ENCODE data around the gene CHRNB2. TPM values are rescaled to one million over a fixed set of nuclear protein-coding genes. Genes with fewer than 3 reads are reported as not detected.

CHRNB2 gene
- total and polyA plus RNA-seq, 2 of the 4 experiments (the other 2 are of a cell fraction): under 0.01 to 0.03 TPM

DNA sequence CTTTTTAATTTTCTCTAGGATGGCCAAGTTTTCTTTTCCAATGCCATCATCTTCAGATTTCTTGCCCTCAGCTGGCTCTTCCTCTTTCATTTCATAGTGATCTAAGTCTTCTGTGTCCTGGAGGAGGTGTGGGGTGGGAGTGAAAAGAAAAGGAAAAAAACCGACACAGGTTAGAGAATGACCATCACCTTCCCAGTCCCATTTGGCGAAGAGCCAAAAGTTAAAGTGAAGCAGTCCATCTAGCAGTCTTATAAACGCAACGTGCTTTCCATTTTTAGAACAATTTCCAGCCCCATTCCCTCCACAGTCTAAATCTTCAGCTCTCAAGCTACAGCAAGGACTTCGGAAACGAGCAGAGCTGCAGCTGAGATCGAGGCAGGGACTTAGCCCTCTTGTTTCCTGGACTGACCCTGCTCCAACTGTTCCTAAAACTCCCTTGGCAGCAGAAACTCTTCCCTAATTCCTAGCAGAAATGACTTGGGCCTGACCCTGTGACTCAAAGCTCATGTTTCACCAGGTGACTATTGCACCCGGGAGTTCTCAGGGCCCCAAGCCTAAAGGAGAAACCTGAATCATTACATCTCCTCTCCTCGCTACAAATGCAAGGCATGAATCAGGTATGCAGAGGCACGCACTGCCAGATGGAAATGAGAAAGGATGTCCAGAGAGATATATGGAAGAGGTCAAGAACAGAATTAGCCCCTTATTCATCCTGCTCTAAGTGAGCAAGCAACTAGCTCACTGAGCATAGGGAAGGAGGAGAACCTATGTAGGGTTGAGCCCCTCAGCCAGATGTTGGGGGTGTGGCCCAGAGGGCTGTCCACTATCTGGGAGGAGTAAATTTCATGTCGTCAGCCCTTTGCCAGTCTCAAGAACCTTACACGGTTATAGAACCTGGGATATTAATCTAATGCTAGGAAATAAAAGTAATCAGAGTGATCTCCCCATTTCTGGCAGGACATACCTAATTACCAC lies 14.2 kb upstream of the CHRNB2 start:
- H4K91ac ChIP-seq (ENCODE audit: insufficient read depth, low read depth, low read length): no peak overlapping the region
- H3K23ac ChIP-seq (ENCODE audit: low read depth, low read length): no peak overlapping the region
- no peak overlapping the region for H4K8ac ChIP-seq (ENCODE audit: low read depth in 2 of 2, low read length in 2 of 2)
- no peak overlapping the region; the same call in 1 of the 2 replicates for H3K14ac ChIP-seq (replicated peaks; ENCODE audit: low read depth, low read length)
- no peaks in the 10 kb centered on the region for H3K27me3 ChIP-seq (ENCODE audit: control insufficient read depth, insufficient read depth, low read length)
- H3K9me3 ChIP-seq (ENCODE audit: control insufficient read depth, insufficient read depth, low read length): no peaks in the 10 kb centered on the region
- H2BK120ac ChIP-seq (ENCODE audit: low read depth, low read length): no peak overlapping the region
- peaks cover 54% of the 10 kb centered on the region; the same call in 1 of the 2 replicates for H4K20me1 ChIP-seq (ENCODE audit: insufficient read depth, low read length)
- BruUV-seq (replicated peaks): no TSS peak
- H3K79me1 ChIP-seq (ENCODE audit: low read depth in 1 of 2, low read length in 2 of 2): peaks cover 29 to 64% of the 10 kb centered on the region in 2 experiments
- peaks cover 65% of the 10 kb centered on the region for H3K36me3 ChIP-seq (ENCODE audit: control insufficient read depth, insufficient read depth, low read length)
- ChIA-PET CTCF (no interaction called here), POLR2A (ENCODE audit: unreplicated experiment) (interaction anchor here (0.5 kb wide), 1 partner anchor 20 kb away, joined by 6 read pairs; no protein-coding TSS in a partner anchor)
- no peak overlapping the region for H2BK5ac ChIP-seq (ENCODE audit: low read depth, low read length, poor library complexity, severe bottlenecking)
- no peak overlapping the region for H2AFZ ChIP-seq (replicated peaks; ENCODE audit: low read length, poor library complexity)
- H3K56ac ChIP-seq (ENCODE audit: extremely low read depth, insufficient read depth, low read length): no peak overlapping the region
- no peak overlapping the region for H2AK9ac ChIP-seq (replicated peaks; ENCODE audit: low read depth, low read length, poor library complexity)
- H3K18ac ChIP-seq (ENCODE audit: low read depth, low read length): no peak overlapping the region
- H2BK15ac ChIP-seq (ENCODE audit: low read depth, low read length): no peak overlapping the region
- H2BK20ac ChIP-seq (ENCODE audit: low read depth, low read length): no peak overlapping the region
- dilution Hi-C loops (cut with HindIII; ENCODE audit: low sequenced_read_pairs, unreplicated experiment): no loop called here
- peaks cover 6% of the 10 kb centered on the region for H3K4me1 ChIP-seq (ENCODE audit: control insufficient read depth, insufficient read depth, low read length)
- no peak overlapping the region for H3K4me3 ChIP-seq (ENCODE audit: insufficient read depth, low read depth, low read length)
- peak; percentile 34 for DNase-seq
- peaks cover 17% of the 10 kb centered on the region; the same call in 1 of the 2 replicates for H3K9me1 ChIP-seq (ENCODE audit: insufficient read depth, low read length)
- intact Hi-C loops (cut with micrococcal nuclease): no loop called here
- H3K4ac ChIP-seq (ENCODE audit: low read depth, low read length): no peak overlapping the region
- in situ Hi-C loops (cut with MboI; ENCODE audit: low sequenced_read_pairs): no loop called here
- no peak overlapping the region for H4K5ac ChIP-seq (ENCODE audit: low read depth, low read length)
- H2AK5ac ChIP-seq (ENCODE audit: low read depth, low read length): no peak overlapping the region
- TF ChIP-seq CHD1 (IDR thresholded peaks at IDR 0.05; ENCODE audit: low read depth, low read length) (no peak), MAZ (IDR thresholded peaks at IDR 0.05; ENCODE audit: borderline replicate concordance, low read depth, low read length) (no peak), RAD21 (IDR thresholded peaks at IDR 0.05; ENCODE audit: low read length) (no peak), MAFK (IDR thresholded peaks at IDR 0.05; ENCODE audit: low read depth, low read length) (no peak), CEBPB (IDR thresholded peaks at IDR 0.05; ENCODE audit: low read depth, low read length) (no peak), NFE2L2 (IDR thresholded peaks at IDR 0.05; ENCODE audit: low read depth, low read length) (no peak), SMC3 (IDR thresholded peaks at IDR 0.05; ENCODE audit: low read depth, low read length) (no peak), RFX5 (IDR thresholded peaks at IDR 0.05; ENCODE audit: low read depth, low read length) (no peak), MXI1 (IDR thresholded peaks at IDR 0.05; ENCODE audit: borderline replicate concordance, low read depth, low read length) (no peak)
- TF ChIP-seq, protein P1, sequence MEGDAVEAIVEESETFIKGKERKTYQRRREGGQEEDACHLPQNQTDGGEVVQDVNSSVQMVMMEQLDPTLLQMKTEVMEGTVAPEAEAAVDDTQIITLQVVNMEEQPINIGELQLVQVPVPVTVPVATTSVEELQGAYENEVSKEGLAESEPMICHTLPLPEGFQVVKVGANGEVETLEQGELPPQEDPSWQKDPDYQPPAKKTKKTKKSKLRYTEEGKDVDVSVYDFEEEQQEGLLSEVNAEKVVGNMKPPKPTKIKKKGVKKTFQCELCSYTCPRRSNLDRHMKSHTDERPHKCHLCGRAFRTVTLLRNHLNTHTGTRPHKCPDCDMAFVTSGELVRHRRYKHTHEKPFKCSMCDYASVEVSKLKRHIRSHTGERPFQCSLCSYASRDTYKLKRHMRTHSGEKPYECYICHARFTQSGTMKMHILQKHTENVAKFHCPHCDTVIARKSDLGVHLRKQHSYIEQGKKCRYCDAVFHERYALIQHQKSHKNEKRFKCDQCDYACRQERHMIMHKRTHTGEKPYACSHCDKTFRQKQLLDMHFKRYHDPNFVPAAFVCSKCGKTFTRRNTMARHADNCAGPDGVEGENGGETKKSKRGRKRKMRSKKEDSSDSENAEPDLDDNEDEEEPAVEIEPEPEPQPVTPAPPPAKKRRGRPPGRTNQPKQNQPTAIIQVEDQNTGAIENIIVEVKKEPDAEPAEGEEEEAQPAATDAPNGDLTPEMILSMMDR (conservative IDR thresholded peaks at IDR 0.05; ENCODE audit: low read depth, low read length): no peak
- TF ChIP-seq, protein P2, sequence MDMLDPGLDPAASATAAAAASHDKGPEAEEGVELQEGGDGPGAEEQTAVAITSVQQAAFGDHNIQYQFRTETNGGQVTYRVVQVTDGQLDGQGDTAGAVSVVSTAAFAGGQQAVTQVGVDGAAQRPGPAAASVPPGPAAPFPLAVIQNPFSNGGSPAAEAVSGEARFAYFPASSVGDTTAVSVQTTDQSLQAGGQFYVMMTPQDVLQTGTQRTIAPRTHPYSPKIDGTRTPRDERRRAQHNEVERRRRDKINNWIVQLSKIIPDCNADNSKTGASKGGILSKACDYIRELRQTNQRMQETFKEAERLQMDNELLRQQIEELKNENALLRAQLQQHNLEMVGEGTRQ (IDR thresholded peaks at IDR 0.05; ENCODE audit: low read depth, low read length): no peak
- TF ChIP-seq, protein P3, sequence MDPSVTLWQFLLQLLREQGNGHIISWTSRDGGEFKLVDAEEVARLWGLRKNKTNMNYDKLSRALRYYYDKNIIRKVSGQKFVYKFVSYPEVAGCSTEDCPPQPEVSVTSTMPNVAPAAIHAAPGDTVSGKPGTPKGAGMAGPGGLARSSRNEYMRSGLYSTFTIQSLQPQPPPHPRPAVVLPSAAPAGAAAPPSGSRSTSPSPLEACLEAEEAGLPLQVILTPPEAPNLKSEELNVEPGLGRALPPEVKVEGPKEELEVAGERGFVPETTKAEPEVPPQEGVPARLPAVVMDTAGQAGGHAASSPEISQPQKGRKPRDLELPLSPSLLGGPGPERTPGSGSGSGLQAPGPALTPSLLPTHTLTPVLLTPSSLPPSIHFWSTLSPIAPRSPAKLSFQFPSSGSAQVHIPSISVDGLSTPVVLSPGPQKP (IDR thresholded peaks at IDR 0.05; ENCODE audit: borderline replicate concordance, low read depth, low read length): no peak
- H3K4me2 ChIP-seq (ENCODE audit: low read depth, low read length): no peak overlapping the region
- no peak overlapping the region for H3K9ac ChIP-seq (ENCODE audit: low read depth, low read length)
- no peak overlapping the region for H3K27ac ChIP-seq (ENCODE audit: insufficient read depth, low read length)
- WGBS, 2 experiments (ENCODE audit: extremely low coverage in 2 of 2, insufficient read length in 1 of 2): 67% methylated on average over 2 of the region's 12 CpGs; no CpG with 5 or more reads in 1 of the 2 experiments
- no peak for ATAC-seq (ENCODE audit: low read depth)
